GM06990 (cell line): ENCODE data around the gene ADGRG7.

Source experiments
- DNase-seq: peaks from one replicate; pipeline ENCODE4 v3.0.0-alpha.2; 2011; ENCODE audit not compliant: insufficient read length; ENCODE audit errors: extremely low read depth
- H3K27me3 ChIP-seq: replicated peaks from 2 replicates; pipeline ENCODE4 v1.6.0; 2011; ENCODE audit warnings: low read length; ENCODE audit not compliant: control insufficient read depth, insufficient read depth
- H3K36me3 ChIP-seq: 2 replicates; pipeline ENCODE4 v1.5.1; 2011; ENCODE audit warnings: low read length; ENCODE audit not compliant: control insufficient read depth, insufficient read depth
- H3K4me3 ChIP-seq: replicated peaks from 2 replicates; pipeline ENCODE4 v1.5.1; 2011; ENCODE audit warnings: low read depth, mild to moderate bottlenecking, control low read depth, low read length
- CTCF ChIP-seq: IDR thresholded peaks from 2 replicates; pipeline ENCODE4 v1.5.1; 2011; ENCODE audit warnings: low read length, control low read depth, mild to moderate bottlenecking, inconsistent platforms; ENCODE audit not compliant: insufficient read depth, poor library complexity, severe bottlenecking

Gene ADGRG7

GRCh38 chr3:100640633-100641032, 31.2 kb downstream of the ADGRG7 start:
- no peak for TF ChIP-seq CTCF
- Histone ChIP-seq H3K27me3 (no peaks in the 10 kb centered on the region), H3K36me3 (no peaks in the 10 kb centered on the region), H3K4me3 (no peak overlapping the region)
- no peak for DNase-seq

GRCh38 chr3:100641471-100642032, 32.2 kb downstream of the ADGRG7 start:
- peak; percentile 14 for DNase-seq
- H3K36me3 ChIP-seq = no peaks in the 10 kb centered on the region
- no peak for TF ChIP-seq CTCF
- H3K4me3 ChIP-seq = no peak overlapping the region
- H3K27me3 ChIP-seq = no peaks in the 10 kb centered on the region

- no peaks in the 10 kb centered on the region for H3K27me3 ChIP-seq
- no peak for TF ChIP-seq CTCF
- no peak for DNase-seq
- H3K36me3 ChIP-seq = no peaks in the 10 kb centered on the region
- no peak overlapping the region for H3K4me3 ChIP-seq
Observed at GRCh38 chr3:100645913-100646312, 36.5 kb downstream of the ADGRG7 start.

- DNase-seq = no peak
- no peak for TF ChIP-seq CTCF
- H3K4me3 ChIP-seq = no peak overlapping the region
- no peaks in the 10 kb centered on the region for H3K36me3 ChIP-seq
- H3K27me3 ChIP-seq = no peaks in the 10 kb centered on the region
Observed at GRCh38 chr3:100647171-100647570, 37.8 kb downstream of the ADGRG7 start.

GRCh38 chr3:100647657-100648056, 38.3 kb downstream of the ADGRG7 start:
- no peaks in the 10 kb centered on the region for H3K36me3 ChIP-seq
- TF ChIP-seq CTCF = no peak
- no peak overlapping the region for H3K4me3 ChIP-seq
- no peaks in the 10 kb centered on the region for H3K27me3 ChIP-seq
- DNase-seq = no peak
